HK-2 (cell line): ENCODE results near the gene NFYC.

Experiments
- DNase-seq: peaks from one replicate; pipeline ENCODE4 v3.0.0-alpha.2; 2018; ENCODE audit not compliant: unreplicated experiment

Gene NFYC

GRCh38 chr1:40798366-40799281, 107.1 kb downstream of the NFYC start:
- no peak for DNase-seq

DNA sequence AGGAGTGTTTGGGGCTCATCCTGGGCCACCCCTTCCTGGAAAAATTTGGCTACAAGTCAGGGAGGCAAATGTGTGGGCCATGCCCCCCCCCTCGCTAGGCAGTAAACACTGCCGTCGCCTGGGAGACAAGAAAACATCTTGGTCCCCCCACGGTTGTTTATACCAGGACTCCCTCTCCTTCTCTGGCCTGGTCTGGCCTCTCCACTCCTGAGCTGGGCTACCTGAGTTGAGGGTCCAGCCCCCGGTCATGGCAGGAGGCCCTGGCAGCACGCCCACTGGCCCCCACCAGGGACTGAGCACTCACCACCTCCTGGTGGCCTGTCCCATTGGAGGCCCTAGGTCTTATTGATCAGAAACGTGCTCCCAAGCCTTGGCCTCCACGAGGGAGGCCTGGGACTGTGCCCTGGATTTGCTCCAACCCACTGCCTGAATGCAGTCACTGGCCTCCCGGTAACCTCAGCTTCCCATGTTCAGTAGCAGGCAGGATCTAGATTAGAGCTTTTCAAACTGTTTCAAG, 107.9 kb downstream of the NFYC start:
- DNase-seq, result no peak

- DNase-seq, result no peak
Measured at GRCh38 chr1:40801742-40802077, 110.2 kb downstream of the NFYC start.

- DNase-seq, result no peak
Measured at GRCh38 chr1:40802078-40802741, 110.7 kb downstream of the NFYC start.

GRCh38 chr1:40802742-40803113, 111.2 kb downstream of the NFYC start:
- no peak for DNase-seq

DNA sequence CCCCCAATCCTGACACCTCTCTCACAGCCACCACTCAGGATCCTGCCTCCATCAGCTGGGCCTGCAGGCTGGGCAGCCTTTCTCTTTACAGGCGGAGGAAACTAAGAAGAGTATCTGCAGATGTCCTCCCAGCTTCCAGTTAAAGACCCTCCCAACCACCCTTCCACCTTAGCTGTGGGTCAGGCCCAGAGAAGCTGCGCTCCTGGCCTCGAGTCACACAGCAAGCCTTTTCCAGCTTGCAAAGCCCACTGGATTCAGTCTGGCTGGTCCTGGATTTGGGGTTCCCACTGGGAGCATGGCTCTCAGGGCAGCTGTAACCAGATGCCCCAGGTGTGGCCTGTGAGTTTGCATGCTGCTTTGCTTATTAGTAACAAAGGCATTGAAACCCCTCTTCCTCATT, 111.9 kb downstream of the NFYC start:
- DNase-seq, result no peak

- DNase-seq, result no peak
Measured at GRCh38 chr1:40803902-40804301, 112.4 kb downstream of the NFYC start.

GRCh38 chr1:40806240-40806639, 114.7 kb downstream of the NFYC start:
- no peak for DNase-seq

- DNase-seq, result no peak
Measured at GRCh38 chr1:40806731-40807695, 115.5 kb downstream of the NFYC start.

GRCh38 chr1:40808002-40808401, 116.5 kb downstream of the NFYC start:
- DNase-seq, result no peak

DNA sequence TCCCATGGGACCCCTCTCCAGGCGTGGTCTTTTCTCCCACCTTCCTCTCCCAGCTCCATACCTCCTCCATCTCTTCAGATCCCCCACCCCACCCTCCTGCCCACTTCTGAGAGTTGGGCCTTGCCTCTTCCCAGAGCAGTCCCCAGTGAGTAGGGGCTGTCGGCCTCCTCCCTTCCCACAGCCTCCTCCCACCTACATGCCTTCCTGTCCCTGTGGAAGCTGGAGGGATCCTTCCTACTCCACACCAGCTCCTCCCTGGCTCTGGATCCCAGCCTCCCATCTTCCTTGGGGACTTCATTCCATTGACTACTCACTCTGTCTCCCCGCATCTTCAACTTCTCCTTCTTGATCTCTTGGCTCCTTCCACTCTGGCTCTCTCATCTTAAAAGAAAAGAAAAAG, 116.9 kb downstream of the NFYC start:
- DNase-seq, result no peak

- no peak for DNase-seq
Measured at GRCh38 chr1:40808909-40809308, 117.4 kb downstream of the NFYC start.

GRCh38 chr1:40810927-40811326, 119.4 kb downstream of the NFYC start:
- DNase-seq, result no peak

GRCh38 chr1:40815420-40815819, 123.9 kb downstream of the NFYC start:
- no peak for DNase-seq

DNA sequence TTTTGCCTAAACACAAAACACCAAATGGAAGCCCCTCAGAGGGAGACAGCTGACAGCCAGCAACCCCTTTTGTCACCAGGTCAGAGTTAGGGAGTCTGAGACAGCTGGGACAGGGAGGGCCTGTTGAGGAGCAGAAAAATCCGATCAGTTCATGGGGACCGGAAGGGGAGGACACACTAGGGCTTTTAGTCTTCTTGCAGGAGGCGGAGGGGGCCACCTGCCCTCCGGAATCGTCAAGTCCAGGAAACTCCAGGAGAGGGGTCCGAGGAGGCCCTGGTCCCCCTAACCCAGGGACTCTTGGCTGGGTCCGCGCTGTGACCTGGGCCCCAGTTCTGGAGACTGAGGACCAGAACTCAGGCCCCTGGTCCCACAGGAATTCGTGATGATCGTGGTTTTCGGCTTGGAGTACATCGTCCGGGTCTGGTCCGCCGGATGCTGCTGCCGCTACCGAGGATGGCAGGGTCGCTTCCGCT, 126.3 kb downstream of the NFYC start:
- DNase-seq, result no peak

GRCh38 chr1:40818264-40818961, 126.9 kb downstream of the NFYC start:
- DNase-seq, result no peak

- DNase-seq, result no peak
Measured at GRCh38 chr1:40819101-40819500, 127.6 kb downstream of the NFYC start.

- DNase-seq, result no peak
Measured at GRCh38 chr1:40820251-40820797, 128.8 kb downstream of the NFYC start.
